Measurements from ENCODE around the gene GALK2.
A peak's percentile ranks its signal among the peaks of the same experiment; 100 is the strongest.

The GALK2 gene

DNA sequence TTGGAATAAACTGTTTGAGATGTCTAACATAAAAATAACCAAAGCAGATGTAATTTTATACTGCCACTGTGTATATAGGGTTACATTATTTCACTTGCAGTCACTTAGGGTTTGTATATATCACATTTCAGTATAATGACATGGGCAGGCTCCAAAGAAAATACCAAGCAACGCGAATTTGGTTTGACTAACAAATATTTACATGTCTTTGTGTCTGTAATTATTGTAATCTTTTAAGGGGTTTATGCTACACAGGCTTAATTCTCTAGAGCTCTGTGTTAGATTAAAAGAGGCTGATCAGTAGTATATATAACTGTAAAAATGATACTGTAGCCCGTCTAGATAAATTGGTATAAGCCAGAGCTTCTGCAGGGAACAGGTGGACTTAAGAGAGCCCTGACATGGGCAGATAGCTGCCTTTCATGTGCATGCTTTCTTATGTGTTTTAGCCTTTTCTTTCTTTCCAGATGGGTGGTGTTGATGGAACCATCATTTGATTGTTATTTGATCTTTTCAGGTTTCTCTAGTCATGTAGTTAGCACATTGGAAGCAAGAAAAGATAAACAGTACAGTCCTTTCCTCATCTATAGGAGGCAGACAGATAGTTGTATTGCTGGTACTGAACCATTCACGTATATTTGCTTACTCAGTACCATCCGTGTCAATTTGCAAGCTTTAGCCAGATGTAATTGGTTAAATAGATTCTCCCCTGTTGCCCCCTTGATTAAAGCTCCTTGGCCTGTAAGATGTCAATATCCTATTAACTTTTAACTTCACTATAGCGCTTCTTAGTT, 86.1 kb downstream of the GALK2 start (continued):
- TF ChIP-seq ZBTB10 (tag by site-specific recombination; IDR thresholded peaks at IDR 0.05) (no peak), ZBTB6 (tag by site-specific recombination; IDR thresholded peaks at IDR 0.05) (no peak), YY2 (tag by site-specific recombination; IDR thresholded peaks at IDR 0.05) (no peak), ZNF184 (tag by site-specific recombination; IDR thresholded peaks at IDR 0.05) (0 out of 2 replicates have a peak, but pooled peaks have one; percentile 65), ZBTB21 (tag by site-specific recombination; IDR thresholded peaks at IDR 0.05) (no peak), ZNF654 (tag by site-specific recombination; IDR thresholded peaks at IDR 0.05; ENCODE audit: low read depth) (no peak), ZFHX2 (tag by site-specific recombination; conservative IDR thresholded peaks at IDR 0.05) (no peak), ZNF560 (tag by site-specific recombination; IDR thresholded peaks at IDR 0.05; ENCODE audit: borderline replicate concordance) (no peak), ZNF830 (tag by site-specific recombination; IDR thresholded peaks at IDR 0.05; ENCODE audit: low read depth) (no peak), ZNF549 (tag by site-specific recombination; IDR thresholded peaks at IDR 0.05) (peak; percentile 31; the same call in 1 of the 2 replicates), GLI2 (tag by site-specific recombination; IDR thresholded peaks at IDR 0.05; ENCODE audit: borderline replicate concordance, low read depth) (peak; percentile 72), ZBTB17 (tag by site-specific recombination; IDR thresholded peaks at IDR 0.05) (peak; percentile 36; the same call in 1 of the 2 replicates), ZNF366 (tag by site-specific recombination; conservative IDR thresholded peaks at IDR 0.05) (peak; percentile 72; the same call in 1 of the 2 replicates), ZSCAN30 (tag by site-specific recombination; IDR thresholded peaks at IDR 0.05) (peak; percentile 67; the same call in 1 of the 2 replicates), ZNF266 (tag by site-specific recombination; IDR thresholded peaks at IDR 0.05; ENCODE audit: low read depth) (no peak), ZNF324 (tag by site-specific recombination; IDR thresholded peaks at IDR 0.05) (no peak), PATZ1 (tag by site-specific recombination; IDR thresholded peaks at IDR 0.05) (no peak), HOXA7 (CRISPR knock-in tag; IDR thresholded peaks at IDR 0.05; ENCODE audit: borderline replicate concordance) (no peak), PRDM6 (tag by site-specific recombination; IDR thresholded peaks at IDR 0.05) (peak; percentile 94)
- TF ChIP-seq, protein P1, sequence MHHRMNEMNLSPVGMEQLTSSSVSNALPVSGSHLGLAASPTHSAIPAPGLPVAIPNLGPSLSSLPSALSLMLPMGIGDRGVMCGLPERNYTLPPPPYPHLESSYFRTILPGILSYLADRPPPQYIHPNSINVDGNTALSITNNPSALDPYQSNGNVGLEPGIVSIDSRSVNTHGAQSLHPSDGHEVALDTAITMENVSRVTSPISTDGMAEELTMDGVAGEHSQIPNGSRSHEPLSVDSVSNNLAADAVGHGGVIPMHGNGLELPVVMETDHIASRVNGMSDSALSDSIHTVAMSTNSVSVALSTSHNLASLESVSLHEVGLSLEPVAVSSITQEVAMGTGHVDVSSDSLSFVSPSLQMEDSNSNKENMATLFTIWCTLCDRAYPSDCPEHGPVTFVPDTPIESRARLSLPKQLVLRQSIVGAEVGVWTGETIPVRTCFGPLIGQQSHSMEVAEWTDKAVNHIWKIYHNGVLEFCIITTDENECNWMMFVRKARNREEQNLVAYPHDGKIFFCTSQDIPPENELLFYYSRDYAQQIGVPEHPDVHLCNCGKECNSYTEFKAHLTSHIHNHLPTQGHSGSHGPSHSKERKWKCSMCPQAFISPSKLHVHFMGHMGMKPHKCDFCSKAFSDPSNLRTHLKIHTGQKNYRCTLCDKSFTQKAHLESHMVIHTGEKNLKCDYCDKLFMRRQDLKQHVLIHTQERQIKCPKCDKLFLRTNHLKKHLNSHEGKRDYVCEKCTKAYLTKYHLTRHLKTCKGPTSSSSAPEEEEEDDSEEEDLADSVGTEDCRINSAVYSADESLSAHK (tag by site-specific recombination; IDR thresholded peaks at IDR 0.05) = peak; percentile 79; the same call in 1 of the 2 replicates
- TF ChIP-seq, protein P2, sequence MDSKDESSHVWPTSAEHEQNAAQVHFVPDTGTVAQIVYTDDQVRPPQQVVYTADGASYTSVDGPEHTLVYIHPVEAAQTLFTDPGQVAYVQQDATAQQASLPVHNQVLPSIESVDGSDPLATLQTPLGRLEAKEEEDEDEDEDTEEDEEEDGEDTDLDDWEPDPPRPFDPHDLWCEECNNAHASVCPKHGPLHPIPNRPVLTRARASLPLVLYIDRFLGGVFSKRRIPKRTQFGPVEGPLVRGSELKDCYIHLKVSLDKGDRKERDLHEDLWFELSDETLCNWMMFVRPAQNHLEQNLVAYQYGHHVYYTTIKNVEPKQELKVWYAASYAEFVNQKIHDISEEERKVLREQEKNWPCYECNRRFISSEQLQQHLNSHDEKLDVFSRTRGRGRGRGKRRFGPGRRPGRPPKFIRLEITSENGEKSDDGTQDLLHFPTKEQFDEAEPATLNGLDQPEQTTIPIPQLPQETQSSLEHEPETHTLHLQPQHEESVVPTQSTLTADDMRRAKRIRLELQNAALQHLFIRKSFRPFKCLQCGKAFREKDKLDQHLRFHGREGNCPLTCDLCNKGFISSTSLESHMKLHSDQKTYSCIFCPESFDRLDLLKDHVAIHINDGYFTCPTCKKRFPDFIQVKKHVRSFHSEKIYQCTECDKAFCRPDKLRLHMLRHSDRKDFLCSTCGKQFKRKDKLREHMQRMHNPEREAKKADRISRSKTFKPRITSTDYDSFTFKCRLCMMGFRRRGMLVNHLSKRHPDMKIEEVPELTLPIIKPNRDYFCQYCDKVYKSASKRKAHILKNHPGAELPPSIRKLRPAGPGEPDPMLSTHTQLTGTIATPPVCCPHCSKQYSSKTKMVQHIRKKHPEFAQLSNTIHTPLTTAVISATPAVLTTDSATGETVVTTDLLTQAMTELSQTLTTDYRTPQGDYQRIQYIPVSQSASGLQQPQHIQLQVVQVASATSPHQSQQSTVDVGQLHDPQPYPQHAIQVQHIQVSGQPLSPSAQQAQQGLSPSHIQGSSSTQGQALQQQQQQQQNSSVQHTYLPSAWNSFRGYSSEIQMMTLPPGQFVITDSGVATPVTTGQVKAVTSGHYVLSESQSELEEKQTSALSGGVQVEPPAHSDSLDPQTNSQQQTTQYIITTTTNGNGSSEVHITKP (tag by site-specific recombination; IDR thresholded peaks at IDR 0.05) = peak; percentile 80
- TF ChIP-seq, protein P3, sequence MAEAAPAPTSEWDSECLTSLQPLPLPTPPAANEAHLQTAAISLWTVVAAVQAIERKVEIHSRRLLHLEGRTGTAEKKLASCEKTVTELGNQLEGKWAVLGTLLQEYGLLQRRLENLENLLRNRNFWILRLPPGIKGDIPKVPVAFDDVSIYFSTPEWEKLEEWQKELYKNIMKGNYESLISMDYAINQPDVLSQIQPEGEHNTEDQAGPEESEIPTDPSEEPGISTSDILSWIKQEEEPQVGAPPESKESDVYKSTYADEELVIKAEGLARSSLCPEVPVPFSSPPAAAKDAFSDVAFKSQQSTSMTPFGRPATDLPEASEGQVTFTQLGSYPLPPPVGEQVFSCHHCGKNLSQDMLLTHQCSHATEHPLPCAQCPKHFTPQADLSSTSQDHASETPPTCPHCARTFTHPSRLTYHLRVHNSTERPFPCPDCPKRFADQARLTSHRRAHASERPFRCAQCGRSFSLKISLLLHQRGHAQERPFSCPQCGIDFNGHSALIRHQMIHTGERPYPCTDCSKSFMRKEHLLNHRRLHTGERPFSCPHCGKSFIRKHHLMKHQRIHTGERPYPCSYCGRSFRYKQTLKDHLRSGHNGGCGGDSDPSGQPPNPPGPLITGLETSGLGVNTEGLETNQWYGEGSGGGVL (tag by site-specific recombination; IDR thresholded peaks at IDR 0.05) = no peak

All from HEK293 (cell line).